Stimulated activated CD8-positive, alpha-beta memory T cell treated with anti-CD3 and anti-CD28 coated beads, Interleukin-7, amount 100 ng/mL, for 48 hours (primary cell): ENCODE measurements around the gene PMFBP1.

Experiments
- DNase-seq, 2 donors: peaks; one replicate each; pipeline ENCODE4 v3.0.0-alpha.2; 2020; ENCODE audit warnings: low read depth in 1 of 2; ENCODE audit errors: extremely low read depth in 1 of 2

Gene PMFBP1

GRCh38 chr16:72134507-72134906 lies 37.4 kb downstream of the PMFBP1 start:
- DNase-seq, result no peak

DNA sequence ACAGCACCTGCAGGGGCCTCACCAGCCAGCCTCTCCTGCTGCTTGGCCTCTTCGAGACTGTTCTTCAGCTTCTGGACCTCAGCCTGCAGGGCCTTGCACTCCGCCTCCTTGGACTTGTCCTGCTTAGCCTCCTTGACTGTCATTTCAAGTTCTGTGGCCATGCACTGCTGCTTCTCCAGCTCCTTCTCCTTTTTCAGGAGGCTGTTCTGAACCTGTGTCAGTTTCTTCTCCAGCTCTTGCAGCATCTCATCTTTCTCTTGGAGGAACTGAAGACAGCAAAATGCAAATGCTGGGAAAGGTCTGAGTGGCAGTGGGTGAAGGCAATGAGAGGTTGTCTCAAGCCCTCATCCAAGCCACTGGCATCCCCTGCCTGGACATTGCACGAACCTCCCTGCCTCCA lies 39.2 kb downstream of the PMFBP1 start:
- DNase-seq, result no peak

- DNase-seq, result no peak
Observed at GRCh38 chr16:72131036-72131435, 40.9 kb downstream of the PMFBP1 start.

- DNase-seq, result no peak
Observed at GRCh38 chr16:72129976-72130656, 41.8 kb downstream of the PMFBP1 start.

- no peak for DNase-seq
Observed at GRCh38 chr16:72128701-72129100, 43.3 kb downstream of the PMFBP1 start.

DNA sequence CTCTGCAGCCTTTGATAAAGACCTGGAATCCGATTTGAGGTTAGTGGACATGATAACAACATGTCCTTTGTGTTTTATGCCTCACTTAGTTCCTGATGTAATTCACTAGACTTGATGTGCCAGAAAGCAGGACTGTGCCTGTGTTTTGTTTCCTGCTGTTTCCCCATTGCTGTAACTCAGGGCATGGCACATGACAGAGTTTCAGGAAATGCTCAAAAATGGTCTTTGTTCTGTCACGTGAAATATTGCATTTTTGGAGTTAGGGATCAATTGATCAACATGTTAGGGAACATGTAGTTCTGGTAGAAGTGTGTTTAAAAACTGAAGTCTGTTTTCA lies 45.6 kb downstream of the PMFBP1 start:
- no peak for DNase-seq

GRCh38 chr16:72125635-72126428 lies 46.1 kb downstream of the PMFBP1 start:
- no peak for DNase-seq

DNA sequence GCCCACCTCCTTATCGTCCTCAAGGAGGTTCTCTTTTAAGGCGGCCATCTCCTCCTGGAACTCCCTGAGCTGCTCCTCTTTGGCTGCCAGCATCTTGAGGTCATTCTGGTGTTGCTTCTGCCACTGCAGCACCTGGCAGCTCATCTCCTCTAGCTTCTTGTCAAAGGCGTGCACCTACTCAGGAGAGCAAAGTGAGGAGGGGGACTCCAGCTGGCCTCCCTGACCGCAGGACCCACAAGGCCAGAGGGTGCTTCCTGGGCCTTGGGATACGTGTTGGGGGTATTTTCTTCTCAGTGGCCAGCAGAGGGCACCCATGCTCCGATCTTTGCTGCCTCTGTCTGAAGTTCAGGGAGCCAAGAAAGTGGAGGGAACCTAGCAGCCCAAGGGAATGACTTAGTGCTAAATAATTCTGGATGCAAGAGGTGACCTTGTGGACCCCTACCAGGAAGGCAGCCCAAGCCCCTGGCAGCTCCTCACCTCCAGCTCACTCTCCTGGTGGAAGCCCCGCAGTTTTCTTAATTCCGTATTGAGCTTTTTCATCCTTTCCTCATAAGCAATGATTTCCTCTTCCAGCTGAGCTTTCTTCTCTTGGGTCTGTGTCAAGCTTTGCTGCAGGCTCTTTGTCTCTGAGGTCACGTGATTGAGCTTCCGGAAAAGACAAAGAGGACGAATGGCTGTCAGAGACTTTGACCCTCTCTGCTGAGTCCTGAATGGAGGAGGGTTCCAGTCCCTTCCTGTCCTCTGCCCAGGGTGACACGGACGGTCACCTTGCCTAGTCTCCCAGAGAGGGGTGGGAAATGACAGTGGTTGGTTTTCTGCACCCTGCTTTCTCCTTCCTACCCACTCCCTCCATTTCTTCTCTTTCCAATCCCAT lies 47.0 kb downstream of the PMFBP1 start:
- peak; percentile 17 to 19 for DNase-seq

DNA sequence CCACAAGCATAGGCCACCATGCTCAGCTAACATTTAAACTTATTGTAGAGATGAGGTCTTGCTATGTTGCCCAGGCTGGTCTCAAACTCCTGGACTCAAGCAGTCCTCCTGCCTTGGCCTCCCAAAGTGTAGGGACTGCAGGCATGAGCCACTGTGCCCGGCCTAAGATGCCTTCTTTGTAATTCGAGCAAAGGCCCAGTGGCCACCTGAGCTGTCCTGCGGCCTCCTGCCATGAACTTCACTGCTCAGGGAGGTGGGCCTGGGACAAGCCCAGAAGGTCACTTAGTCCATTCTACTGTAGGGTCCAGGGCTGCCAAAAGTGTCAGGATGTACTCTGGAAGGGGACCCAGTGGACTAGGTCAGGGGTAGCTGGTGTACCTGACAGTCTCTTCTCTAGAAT lies 47.8 kb downstream of the PMFBP1 start:
- DNase-seq, result no peak

- DNase-seq, result no peak
Observed at GRCh38 chr16:72123426-72123825, 48.5 kb downstream of the PMFBP1 start.

- no peak for DNase-seq
Observed at GRCh38 chr16:72122916-72123315, 49.0 kb downstream of the PMFBP1 start.

DNA sequence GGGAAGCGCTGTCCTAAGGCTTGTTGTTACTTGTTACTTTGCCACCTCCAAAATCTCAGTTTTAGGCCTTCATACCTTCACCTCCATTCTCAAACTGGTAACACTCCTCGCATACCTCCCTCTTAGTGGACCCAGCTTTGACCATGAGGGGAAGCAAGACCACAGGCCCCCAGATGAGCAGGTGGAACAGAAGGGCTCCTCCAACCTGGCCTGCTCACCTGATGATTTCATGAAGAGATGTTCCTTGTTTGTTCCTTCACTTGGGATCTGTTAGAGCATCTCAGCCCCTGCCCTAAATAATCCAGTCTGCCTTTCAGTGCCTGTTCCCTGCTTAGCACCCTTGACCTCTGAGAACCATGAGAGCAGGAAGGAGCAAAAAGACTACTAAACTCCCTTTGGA lies 49.6 kb downstream of the PMFBP1 start:
- no peak for DNase-seq

DNA sequence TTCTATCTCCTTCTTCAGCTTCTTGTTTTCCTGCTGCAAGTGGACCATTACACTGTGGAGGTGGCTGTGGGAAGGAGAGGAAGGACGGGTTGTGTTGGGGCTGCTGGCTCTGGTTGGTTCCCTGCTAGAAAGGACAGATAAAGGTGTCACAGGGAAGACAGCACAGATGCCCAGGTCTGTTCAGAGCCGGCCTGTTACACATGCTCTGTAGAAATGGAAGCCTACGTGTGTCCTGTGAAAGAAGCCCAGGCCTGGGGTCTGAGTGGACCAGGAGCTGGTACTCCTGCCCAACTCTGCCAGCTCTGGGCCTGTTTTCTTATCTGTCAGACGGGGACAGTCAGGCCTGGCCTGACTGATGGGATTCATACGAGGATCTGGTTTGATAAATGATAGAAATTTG lies 51.9 kb downstream of the PMFBP1 start:
- no peak for DNase-seq

GRCh38 chr16:72113616-72113945 lies 58.4 kb downstream of the PMFBP1 start:
- DNase-seq, result no peak

- DNase-seq, result no peak
Observed at GRCh38 chr16:72112906-72113615, 58.9 kb downstream of the PMFBP1 start.

DNA sequence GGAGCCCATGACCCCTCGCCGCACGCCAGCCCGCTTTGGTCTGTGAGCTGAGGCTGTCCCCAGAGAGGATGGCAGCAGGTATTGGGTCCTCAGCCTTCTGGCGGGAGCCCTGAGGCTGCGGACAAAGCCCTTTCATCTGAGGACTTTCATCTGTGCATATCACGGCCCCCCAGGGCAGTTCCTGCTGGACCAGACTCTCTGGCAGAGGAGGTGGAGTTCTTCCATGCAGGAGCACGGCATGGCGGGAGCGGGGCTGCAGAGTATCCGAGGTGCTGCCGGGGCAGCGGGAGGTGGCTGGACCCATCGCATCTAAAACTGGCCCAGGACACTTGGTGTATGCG lies 59.5 kb downstream of the PMFBP1 start:
- no peak for DNase-seq

- DNase-seq, result no peak
Observed at GRCh38 chr16:72111657-72112451, 60.1 kb downstream of the PMFBP1 start.

- DNase-seq, result no peak
Observed at GRCh38 chr16:72110662-72111615, 61.0 kb downstream of the PMFBP1 start.

DNA sequence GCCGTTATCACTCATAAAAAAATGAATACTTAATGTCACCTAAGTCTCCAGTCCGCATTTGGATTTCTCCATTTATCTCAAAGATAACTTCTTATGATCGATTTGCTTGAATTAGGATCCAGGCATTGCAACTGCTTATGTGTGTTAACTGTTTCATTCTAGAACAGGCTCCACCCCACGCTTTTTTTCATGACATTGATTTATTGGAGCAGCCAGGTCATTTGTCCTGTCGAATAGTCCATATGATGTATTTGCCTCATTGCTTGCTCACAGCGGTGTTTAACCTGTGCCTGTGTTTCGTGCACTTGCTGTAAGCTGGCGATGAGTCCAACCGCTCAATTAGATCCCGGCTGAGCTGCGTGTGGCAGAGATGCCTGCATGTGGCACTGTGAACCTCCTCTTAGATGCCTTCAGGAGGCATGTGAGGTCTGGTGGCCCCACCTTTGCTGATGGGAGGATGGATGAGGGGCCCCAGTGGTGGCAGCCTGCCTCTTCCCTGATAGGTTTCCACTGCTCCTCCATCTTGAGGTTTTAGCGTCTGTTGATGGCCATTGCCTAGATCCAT lies 61.9 kb downstream of the PMFBP1 start:
- DNase-seq, result no peak
